ENCODE results near the gene AKAP13.

AKAP13 gene

GRCh38 chr15:85583923-85584390 lies 203.6 kb downstream of the AKAP13 start:
- TF ChIP-seq CTCF (IDR thresholded peaks at IDR 0.05), result no peak

GRCh38 chr15:85584872-85585271 lies 204.5 kb downstream of the AKAP13 start:
- TF ChIP-seq CTCF (IDR thresholded peaks at IDR 0.05), result no peak

GRCh38 chr15:85587707-85588411 lies 207.5 kb downstream of the AKAP13 start:
- no peak for TF ChIP-seq CTCF (IDR thresholded peaks at IDR 0.05)

GRCh38 chr15:85588677-85589076 lies 208.3 kb downstream of the AKAP13 start:
- no peak for TF ChIP-seq CTCF (IDR thresholded peaks at IDR 0.05)

DNA sequence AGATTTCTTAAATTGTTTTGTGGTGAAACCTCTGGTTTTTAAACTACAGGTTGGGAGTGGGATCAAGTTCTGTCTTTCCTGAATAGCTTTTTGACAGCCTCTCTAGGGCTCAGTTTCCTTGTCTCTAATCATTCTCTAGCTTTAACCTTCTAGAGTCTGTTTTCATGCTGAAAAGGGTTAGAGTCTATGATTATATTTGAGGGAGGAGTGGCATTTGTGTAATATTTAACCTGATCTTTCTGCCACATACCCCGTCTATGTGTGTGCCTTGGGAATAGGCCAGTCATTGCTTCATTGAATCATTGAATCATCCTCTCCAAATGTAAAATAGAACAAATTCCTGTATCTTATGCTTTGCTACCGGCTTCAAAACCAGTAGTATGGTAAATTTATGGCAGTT lies 209.4 kb downstream of the AKAP13 start:
- TF ChIP-seq CTCF (IDR thresholded peaks at IDR 0.05), result no peak

GRCh38 chr15:85591622-85592021 lies 211.2 kb downstream of the AKAP13 start:
- no peak for TF ChIP-seq CTCF (IDR thresholded peaks at IDR 0.05)

DNA sequence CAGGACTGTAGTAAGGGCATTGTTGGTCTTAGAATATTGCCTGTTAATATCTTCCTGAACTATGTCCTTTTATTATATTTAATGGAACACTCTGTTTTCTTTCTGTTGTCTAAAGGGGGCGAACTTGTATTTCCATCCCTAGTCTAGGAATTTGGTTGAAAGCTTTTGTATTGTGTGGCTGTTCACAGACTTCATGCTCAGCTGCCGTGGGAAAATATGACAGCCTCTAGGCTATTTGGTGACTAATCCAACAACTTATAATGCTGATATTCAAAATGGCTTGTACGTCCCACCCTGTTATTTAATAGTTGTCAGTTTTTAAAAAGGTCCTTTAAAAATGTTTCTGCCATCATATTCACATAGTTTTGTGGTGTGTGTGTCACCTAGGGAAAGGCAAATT lies 211.7 kb downstream of the AKAP13 start:
- TF ChIP-seq CTCF (IDR thresholded peaks at IDR 0.05), result no peak
